GM19023 (cell line): ENCODE data around the gene ADAMTS20.

Source experiments
- ATAC-seq: cut with Tn5 transposase; IDR thresholded peaks from one replicate; pipeline ENCODE4 v1.9.1; 2021; ENCODE audit warnings: mild to moderate bottlenecking, moderate library complexity; ENCODE audit not compliant: unreplicated experiment

ADAMTS20 gene

GRCh38 chr12:43317156-43317555, 234.8 kb downstream of the ADAMTS20 start:
- no peak for ATAC-seq

- no peak for ATAC-seq
These were observed 235.5 kb downstream of the ADAMTS20 start for GRCh38 chr12:43316520-43316919.

GRCh38 chr12:43315961-43316360, 236.0 kb downstream of the ADAMTS20 start:
- no peak for ATAC-seq

- no peak for ATAC-seq
These were observed 239.0 kb downstream of the ADAMTS20 start for GRCh38 chr12:43312991-43313505.

- no peak for ATAC-seq
These were observed 241.4 kb downstream of the ADAMTS20 start for GRCh38 chr12:43310596-43310995.

GRCh38 chr12:43309959-43310358, 242.0 kb downstream of the ADAMTS20 start:
- no peak for ATAC-seq

GRCh38 chr12:43308776-43309175, 243.2 kb downstream of the ADAMTS20 start:
- ATAC-seq, result no peak

GRCh38 chr12:43307126-43307525, 244.9 kb downstream of the ADAMTS20 start:
- ATAC-seq, result no peak

- ATAC-seq, result no peak
These were observed 245.9 kb downstream of the ADAMTS20 start for GRCh38 chr12:43306066-43306465.

GRCh38 chr12:43305065-43305464, 246.9 kb downstream of the ADAMTS20 start:
- no peak for ATAC-seq
